ENCODE results near the gene BABAM1. TPM values are rescaled to one million over a fixed set of nuclear protein-coding genes. Genes with fewer than 3 reads are reported as not detected.

Gene BABAM1
- total and polyA plus RNA-seq, 9 of the 15 experiments (the other 6 are each of a cell fraction or from before 2014, with no cell fraction given): 14.7 to 160 (median 113) TPM

DNA sequence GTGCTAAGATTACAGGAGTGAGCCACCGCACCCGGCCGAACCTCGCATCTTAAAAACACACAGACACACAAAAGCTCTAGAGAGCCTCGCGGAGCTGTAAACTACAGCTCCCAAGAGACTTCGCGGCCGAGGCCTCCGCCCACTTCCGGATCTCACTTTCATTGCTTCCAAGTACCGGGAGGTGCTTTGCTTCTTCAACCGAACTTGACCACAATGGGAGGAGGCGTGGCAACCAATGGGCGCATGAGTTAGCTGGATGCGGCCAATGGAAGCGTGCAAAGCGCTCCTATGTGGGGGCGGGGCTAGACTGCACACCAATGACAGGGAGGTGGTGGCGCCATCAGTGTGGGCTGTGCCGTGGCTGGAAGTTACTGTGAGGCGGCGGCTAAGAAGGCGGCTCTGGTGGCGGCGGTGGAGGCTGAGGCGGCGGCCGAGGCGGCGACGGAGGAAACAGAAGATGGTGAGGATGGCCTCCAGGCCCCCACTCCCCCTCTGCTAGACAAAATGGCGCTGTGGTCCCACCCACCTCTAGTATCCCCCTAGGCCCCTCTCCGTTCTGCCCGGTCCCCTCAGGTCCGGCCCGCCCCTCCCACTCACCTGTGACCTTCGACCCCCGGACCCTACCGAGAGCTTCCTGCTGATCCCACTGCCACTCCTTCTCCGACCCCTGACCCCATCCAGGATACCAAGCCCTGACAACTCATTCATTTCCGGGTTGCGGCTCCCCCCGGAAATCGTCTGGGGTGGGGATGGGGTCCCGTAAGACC lies 42.1 kb downstream of the BABAM1 start, which contains the start of gene DDA1 (continued):
- TF ChIP-seq, protein P1, sequence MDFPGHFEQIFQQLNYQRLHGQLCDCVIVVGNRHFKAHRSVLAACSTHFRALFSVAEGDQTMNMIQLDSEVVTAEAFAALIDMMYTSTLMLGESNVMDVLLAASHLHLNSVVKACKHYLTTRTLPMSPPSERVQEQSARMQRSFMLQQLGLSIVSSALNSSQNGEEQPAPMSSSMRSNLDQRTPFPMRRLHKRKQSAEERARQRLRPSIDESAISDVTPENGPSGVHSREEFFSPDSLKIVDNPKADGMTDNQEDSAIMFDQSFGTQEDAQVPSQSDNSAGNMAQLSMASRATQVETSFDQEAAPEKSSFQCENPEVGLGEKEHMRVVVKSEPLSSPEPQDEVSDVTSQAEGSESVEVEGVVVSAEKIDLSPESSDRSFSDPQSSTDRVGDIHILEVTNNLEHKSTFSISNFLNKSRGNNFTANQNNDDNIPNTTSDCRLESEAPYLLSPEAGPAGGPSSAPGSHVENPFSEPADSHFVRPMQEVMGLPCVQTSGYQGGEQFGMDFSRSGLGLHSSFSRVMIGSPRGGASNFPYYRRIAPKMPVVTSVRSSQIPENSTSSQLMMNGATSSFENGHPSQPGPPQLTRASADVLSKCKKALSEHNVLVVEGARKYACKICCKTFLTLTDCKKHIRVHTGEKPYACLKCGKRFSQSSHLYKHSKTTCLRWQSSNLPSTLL (IDR thresholded peaks at IDR 0.05): peak; percentile 99
- no peak for TF ChIP-seq THRAP3 (IDR thresholded peaks at IDR 0.05; ENCODE audit: borderline replicate concordance)
- TF ChIP-seq, protein P2, sequence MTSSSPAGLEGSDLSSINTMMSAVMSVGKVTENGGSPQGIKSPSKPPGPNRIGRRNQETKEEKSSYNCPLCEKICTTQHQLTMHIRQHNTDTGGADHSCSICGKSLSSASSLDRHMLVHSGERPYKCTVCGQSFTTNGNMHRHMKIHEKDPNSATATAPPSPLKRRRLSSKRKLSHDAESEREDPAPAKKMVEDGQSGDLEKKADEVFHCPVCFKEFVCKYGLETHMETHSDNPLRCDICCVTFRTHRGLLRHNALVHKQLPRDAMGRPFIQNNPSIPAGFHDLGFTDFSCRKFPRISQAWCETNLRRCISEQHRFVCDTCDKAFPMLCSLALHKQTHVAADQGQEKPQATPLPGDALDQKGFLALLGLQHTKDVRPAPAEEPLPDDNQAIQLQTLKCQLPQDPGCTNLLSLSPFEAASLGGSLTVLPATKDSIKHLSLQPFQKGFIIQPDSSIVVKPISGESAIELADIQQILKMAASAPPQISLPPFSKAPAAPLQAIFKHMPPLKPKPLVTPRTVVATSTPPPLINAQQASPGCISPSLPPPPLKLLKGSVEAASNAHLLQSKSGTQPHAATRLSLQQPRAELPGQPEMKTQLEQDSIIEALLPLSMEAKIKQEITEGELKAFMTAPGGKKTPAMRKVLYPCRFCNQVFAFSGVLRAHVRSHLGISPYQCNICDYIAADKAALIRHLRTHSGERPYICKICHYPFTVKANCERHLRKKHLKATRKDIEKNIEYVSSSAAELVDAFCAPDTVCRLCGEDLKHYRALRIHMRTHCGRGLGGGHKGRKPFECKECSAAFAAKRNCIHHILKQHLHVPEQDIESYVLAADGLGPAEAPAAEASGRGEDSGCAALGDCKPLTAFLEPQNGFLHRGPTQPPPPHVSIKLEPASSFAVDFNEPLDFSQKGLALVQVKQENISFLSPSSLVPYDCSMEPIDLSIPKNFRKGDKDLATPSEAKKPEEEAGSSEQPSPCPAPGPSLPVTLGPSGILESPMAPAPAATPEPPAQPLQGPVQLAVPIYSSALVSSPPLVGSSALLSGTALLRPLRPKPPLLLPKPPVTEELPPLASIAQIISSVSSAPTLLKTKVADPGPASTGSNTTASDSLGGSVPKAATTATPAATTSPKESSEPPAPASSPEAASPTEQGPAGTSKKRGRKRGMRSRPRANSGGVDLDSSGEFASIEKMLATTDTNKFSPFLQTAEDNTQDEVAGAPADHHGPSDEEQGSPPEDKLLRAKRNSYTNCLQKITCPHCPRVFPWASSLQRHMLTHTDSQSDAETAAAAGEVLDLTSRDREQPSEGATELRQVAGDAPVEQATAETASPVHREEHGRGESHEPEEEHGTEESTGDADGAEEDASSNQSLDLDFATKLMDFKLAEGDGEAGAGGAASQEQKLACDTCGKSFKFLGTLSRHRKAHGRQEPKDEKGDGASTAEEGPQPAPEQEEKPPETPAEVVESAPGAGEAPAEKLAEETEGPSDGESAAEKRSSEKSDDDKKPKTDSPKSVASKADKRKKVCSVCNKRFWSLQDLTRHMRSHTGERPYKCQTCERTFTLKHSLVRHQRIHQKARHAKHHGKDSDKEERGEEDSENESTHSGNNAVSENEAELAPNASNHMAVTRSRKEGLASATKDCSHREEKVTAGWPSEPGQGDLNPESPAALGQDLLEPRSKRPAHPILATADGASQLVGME (CRISPR knock-in tag; IDR thresholded peaks at IDR 0.05): no peak
- TF ChIP-seq ZNF197 (CRISPR knock-in tag; IDR thresholded peaks at IDR 0.05; ENCODE audit: low read depth): peak; percentile 45; the same call in 1 of the 2 replicates
- TF ChIP-seq HIVEP1 (CRISPR knock-in tag; IDR thresholded peaks at IDR 0.05): no peak
- no peak for TF ChIP-seq HNRNPL (IDR thresholded peaks at IDR 0.05; ENCODE audit: low read depth, low read length)
- TF ChIP-seq, protein P3, sequence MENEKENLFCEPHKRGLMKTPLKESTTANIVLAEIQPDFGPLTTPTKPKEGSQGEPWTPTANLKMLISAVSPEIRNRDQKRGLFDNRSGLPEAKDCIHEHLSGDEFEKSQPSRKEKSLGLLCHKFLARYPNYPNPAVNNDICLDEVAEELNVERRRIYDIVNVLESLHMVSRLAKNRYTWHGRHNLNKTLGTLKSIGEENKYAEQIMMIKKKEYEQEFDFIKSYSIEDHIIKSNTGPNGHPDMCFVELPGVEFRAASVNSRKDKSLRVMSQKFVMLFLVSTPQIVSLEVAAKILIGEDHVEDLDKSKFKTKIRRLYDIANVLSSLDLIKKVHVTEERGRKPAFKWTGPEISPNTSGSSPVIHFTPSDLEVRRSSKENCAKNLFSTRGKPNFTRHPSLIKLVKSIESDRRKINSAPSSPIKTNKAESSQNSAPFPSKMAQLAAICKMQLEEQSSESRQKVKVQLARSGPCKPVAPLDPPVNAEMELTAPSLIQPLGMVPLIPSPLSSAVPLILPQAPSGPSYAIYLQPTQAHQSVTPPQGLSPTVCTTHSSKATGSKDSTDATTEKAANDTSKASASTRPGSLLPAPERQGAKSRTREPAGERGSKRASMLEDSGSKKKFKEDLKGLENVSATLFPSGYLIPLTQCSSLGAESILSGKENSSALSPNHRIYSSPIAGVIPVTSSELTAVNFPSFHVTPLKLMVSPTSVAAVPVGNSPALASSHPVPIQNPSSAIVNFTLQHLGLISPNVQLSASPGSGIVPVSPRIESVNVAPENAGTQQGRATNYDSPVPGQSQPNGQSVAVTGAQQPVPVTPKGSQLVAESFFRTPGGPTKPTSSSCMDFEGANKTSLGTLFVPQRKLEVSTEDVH (IDR thresholded peaks at IDR 0.05; ENCODE audit: low read depth, partially characterized antibody): peak; percentile 58
- TF ChIP-seq ZNF764 (CRISPR knock-in tag; IDR thresholded peaks at IDR 0.05; ENCODE audit: low read depth): no peak
- no peak for TF ChIP-seq SRSF3 (IDR thresholded peaks at IDR 0.05; ENCODE audit: insufficient read depth, low read length)
- TF ChIP-seq JUND (IDR thresholded peaks at IDR 0.05; ENCODE audit: borderline replicate concordance, low read depth, low read length): no peak
- TF ChIP-seq JUND (tag; IDR thresholded peaks at IDR 0.05; ENCODE audit: borderline replicate concordance, low read depth, low read length): peak; percentile 11; the same call in 1 of the 3 replicates
- peak; percentile 44 for TF ChIP-seq CHD4 (IDR thresholded peaks at IDR 0.05; ENCODE audit: insufficient read depth, insufficient replicate concordance, low read depth, low read length, poor library complexity, severe bottlenecking)
- TF ChIP-seq ZNF79 (CRISPR knock-in tag; IDR thresholded peaks at IDR 0.05; ENCODE audit: low read depth): no peak
- TF ChIP-seq, protein P4, sequence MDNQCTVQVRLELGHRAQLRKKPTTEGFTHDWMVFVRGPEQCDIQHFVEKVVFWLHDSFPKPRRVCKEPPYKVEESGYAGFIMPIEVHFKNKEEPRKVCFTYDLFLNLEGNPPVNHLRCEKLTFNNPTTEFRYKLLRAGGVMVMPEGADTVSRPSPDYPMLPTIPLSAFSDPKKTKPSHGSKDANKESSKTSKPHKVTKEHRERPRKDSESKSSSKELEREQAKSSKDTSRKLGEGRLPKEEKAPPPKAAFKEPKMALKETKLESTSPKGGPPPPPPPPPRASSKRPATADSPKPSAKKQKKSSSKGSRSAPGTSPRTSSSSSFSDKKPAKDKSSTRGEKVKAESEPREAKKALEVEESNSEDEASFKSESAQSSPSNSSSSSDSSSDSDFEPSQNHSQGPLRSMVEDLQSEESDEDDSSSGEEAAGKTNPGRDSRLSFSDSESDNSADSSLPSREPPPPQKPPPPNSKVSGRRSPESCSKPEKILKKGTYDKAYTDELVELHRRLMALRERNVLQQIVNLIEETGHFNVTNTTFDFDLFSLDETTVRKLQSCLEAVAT (IDR thresholded peaks at IDR 0.05): peak; percentile 95 to 98

All from K562 (cell line).